K562 (cell line): Measurements from ENCODE around the gene DIP2C. TPM values are rescaled to one million over a fixed set of nuclear protein-coding genes. Genes with fewer than 3 reads are reported as not detected.

Experiments used
- ATAC-seq: fragments of 200-7000 bp; cut with Tn5 transposase; 3 replicates; pipeline ENCODE4 v1.9.1; 2020; ENCODE audit warnings: moderate library complexity
- BruUV-seq: library from RNA; stranded (reverse); fragments of 400-500 nt; replicated peaks from 2 replicates; lab custom pipeline; 2021; lab: Mats Ljungman, UMichigan
- CTCF ChIA-PET: fragments of 300-600 bp; formaldehyde crosslinking; extraction: SDS; loops from one replicate; lab custom pipeline; 2021; ENCODE audit warnings: low intra/inter-chr PET ratio; lab: Yijun Ruan, JAX
- POLR2A ChIA-PET: fragments of 300-600, 350-650 bp; sonication (Branson Sonifier 250); formaldehyde crosslinking; extraction: SDS; loops from one replicate; lab custom pipeline; 2021; ENCODE audit warnings: antibody characterized with exemption, inconsistent platforms; lab: Yijun Ruan, JAX
- DNase-seq, 4 experiments: peaks; one replicate each; pipeline versions ENCODE4 v3.0.0 to v3.0.0-alpha.2; 2011 to 2018; ENCODE audit warnings: low spot score in 3 of 4, mixed read lengths in 3 of 4; ENCODE audit errors: extremely low read depth in 1 of 4
- FAIRE-seq: peaks from 2 replicates; lab custom pipeline; 2011; peaks lifted over from hg19 to GRCh38; lab: Jason Lieb, UNC
- H2AFZ ChIP-seq: 2 replicates; pipeline ENCODE4 v1.6.0; 2011; ENCODE audit warnings: low read depth, low read length, control low read depth, inconsistent platforms
- H3K27ac ChIP-seq: fragments of 200-600 bp; 3 replicates; pipeline ENCODE4 v1.8.0; 2011; ENCODE audit warnings: low read depth, mild to moderate bottlenecking, control low read depth, inconsistent platforms, low read length, moderate library complexity, mixed read lengths; ENCODE audit errors: extremely low read depth
- H3K27me3 ChIP-seq, 2 experiments: fragments of 300-600 bp in 1 of 2; 2 replicates in 1 of 2; 3 replicates in 1 of 2; pipeline versions ENCODE4 v1.6.0 to v1.8.0; 2011; ENCODE audit warnings: inconsistent platforms in 2 of 2, low read length in 2 of 2, mild to moderate bottlenecking in 1 of 2, mixed read lengths in 1 of 2, moderate library complexity in 1 of 2; ENCODE audit not compliant: control insufficient read depth in 2 of 2, insufficient read depth in 2 of 2
- H3K36me3 ChIP-seq: fragments of 300-600 bp; 3 replicates; pipeline ENCODE4 v1.8.0; 2011; ENCODE audit warnings: mild to moderate bottlenecking, low read length, inconsistent platforms; ENCODE audit not compliant: control insufficient read depth, insufficient read depth
- H3K4me1 ChIP-seq, 2 experiments: fragments of 200-600 bp in 1 of 2; replicated peaks in 1 of 2; 2 replicates in 1 of 2; 3 replicates in 1 of 2; pipeline versions ENCODE4 v1.5.1 to v1.8.0; 2011; ENCODE audit warnings: inconsistent platforms in 2 of 2, low read length in 2 of 2, mild to moderate bottlenecking in 1 of 2, mixed read lengths in 1 of 2, moderate library complexity in 1 of 2; ENCODE audit not compliant: control insufficient read depth in 2 of 2, insufficient read depth in 2 of 2
- H3K4me2 ChIP-seq: 2 replicates; pipeline ENCODE4 v1.6.1; 2011; ENCODE audit warnings: low read length, control low read depth, inconsistent platforms, mixed read lengths; ENCODE audit not compliant: insufficient read depth
- H3K4me3 ChIP-seq: fragments of 200-600 bp; sonication (generic), shearing (Covaris generic); 2 replicates; pipeline ENCODE4 v1.5.1; 2016; ENCODE audit warnings: control low read depth, inconsistent platforms
- H3K79me2 ChIP-seq: fragments of 200-600 bp; 3 replicates; pipeline ENCODE4 v1.8.0; 2011; ENCODE audit warnings: low read length, inconsistent platforms; ENCODE audit not compliant: control insufficient read depth, insufficient read depth
- H3K9ac ChIP-seq, 2 experiments: 2 replicates each; pipeline versions ENCODE4 v1.6.0 to v1.6.1; 2011; ENCODE audit warnings: low read depth in 2 of 2, low read length in 2 of 2, control low read depth in 1 of 2, inconsistent platforms in 1 of 2, mild to moderate bottlenecking in 1 of 2, mixed read lengths in 1 of 2; ENCODE audit not compliant: insufficient read depth in 1 of 2
- H3K9me1 ChIP-seq: one replicate; pipeline ENCODE4 v1.6.0; 2011; ENCODE audit warnings: inconsistent platforms, mild to moderate bottlenecking, low read length, moderate library complexity; ENCODE audit not compliant: control insufficient read depth, insufficient read depth
- H3K9me3 ChIP-seq: replicated peaks from 2 replicates; pipeline ENCODE4 v1.5.1; 2011; ENCODE audit warnings: low read depth, low read length, inconsistent platforms; ENCODE audit not compliant: control insufficient read depth, insufficient read depth
- H4K20me1 ChIP-seq: replicated peaks from 2 replicates; pipeline ENCODE4 v1.6.1; 2011; ENCODE audit warnings: low read length, inconsistent platforms, mixed read lengths; ENCODE audit not compliant: control insufficient read depth, insufficient read depth
- BHLHE40 ChIP-seq: IDR thresholded peaks from 2 replicates; pipeline ENCODE4 v1.6.1; 2011; ENCODE audit warnings: low read length, improper control_type of control experiment
- CAMTA2 ChIP-seq: fragments of 250-450 bp; sonication (Bioruptor Pico); conservative IDR thresholded peaks from 2 replicates; pipeline ENCODE4 v1.5.1; 2022
- CBX1 ChIP-seq: sonication (generic); IDR thresholded peaks from 2 replicates; pipeline ENCODE4 v1.6.1; 2016; ENCODE audit warnings: antibody characterized with exemption, low read depth, mild to moderate bottlenecking
- EP300 ChIP-seq: IDR thresholded peaks from 2 replicates; pipeline ENCODE4 v1.6.1; 2012; ENCODE audit warnings: low read length, improper control_type of control experiment
- MXI1 ChIP-seq: IDR thresholded peaks from 2 replicates; pipeline ENCODE4 v1.6.1; 2011; ENCODE audit warnings: low read depth, mild to moderate bottlenecking, improper control_type of control experiment, low read length
- POLR2H ChIP-seq: IDR thresholded peaks from 2 replicates; pipeline ENCODE4 v1.6.1; 2016; ENCODE audit warnings: missing genetic modification characterization, low read depth, mild to moderate bottlenecking, control low read depth, missing compliant biosample characterization, moderate library complexity
- PYGO2 ChIP-seq: fragments of 450-650 bp; IDR thresholded peaks from 2 replicates; pipeline ENCODE4 v1.6.1; 2016; ENCODE audit warnings: mild to moderate bottlenecking, missing genetic modification characterization, moderate library complexity, missing compliant biosample characterization
- SMARCA4 ChIP-seq: fragments of 450-650 bp; IDR thresholded peaks from 2 replicates; pipeline ENCODE4 v1.6.1; 2016
- ZNF140 ChIP-seq: fragments of 250-450 bp; sonication (Bioruptor Pico); IDR thresholded peaks from 2 replicates; pipeline ENCODE4 v1.8.0; 2021; ENCODE audit warnings: moderate library complexity, mild to moderate bottlenecking, inconsistent platforms
- ZNF57 ChIP-seq: fragments of 450-650 bp; formaldehyde crosslinking; IDR thresholded peaks from 2 replicates; pipeline ENCODE4 v1.4.0; 2020; ENCODE audit warnings: mild to moderate bottlenecking, moderate library complexity
- WGBS: fragments of 100-300 bp; shearing (Covaris generic); methylation state at CpG from one replicate; pipeline ENCODE4 v1.1.6; 2016; ENCODE audit warnings: low coverage, mixed read lengths; ENCODE audit not compliant: insufficient coverage; ENCODE audit errors: missing lambda C conversion rate; 5-methylcytosine and 5-hydroxymethylcytosine counted together
- in situ Hi-C: fragments of 300-500 bp; cut with MboI; formaldehyde crosslinking; loops from 4 replicates; pipeline ENCODE4 v1.15.0; 2018; ENCODE audit warnings: inconsistent platforms, mixed read lengths
- intact Hi-C: fragments of 100-400 bp; cut with micrococcal nuclease; formaldehyde crosslinking; loops from 2 replicates; pipeline ENCODE4 v1.14.2; 2022
- polyA plus RNA-seq, 8 experiments: library from polyadenylated mRNA; depleted of rRNA in 4 of 8; stranded (reverse) in 5 of 8; unstranded in 3 of 8; fragments of >200 nt; fragmentation: Nextera tagmentation in 2 of 8; fragmentation: Illumina TruSeq in 1 of 8; extraction: Ambion mirVana in 2 of 8; extraction: Trizol in 1 of 8; gene quantifications; 2 replicates each; pipeline versions ENCODE4 v1.2.1 to v1.2.3, GENCODE V29; 2011 to 2014; ENCODE audit warnings: inconsistent platforms in 1 of 8, missing spikeins in 1 of 8
- total RNA-seq, 7 experiments: library from RNA; depleted of rRNA in 6 of 7; stranded (reverse); fragments of >200 nt in 6 of 7; fragmentation: Illumina TruSeq in 2 of 7; extraction: Trizol in 2 of 7; gene quantifications; 2 replicates each; pipeline versions ENCODE4 v1.2.1 to v1.2.3, GENCODE V29; 2011 to 2021; ENCODE audit warnings: low replicate concordance in 1 of 7
- TF ChIP-seq, protein P1 (sequence below), 2 experiments: fragments of 450-650 bp; conservative IDR thresholded peaks; 2 replicates each; pipeline ENCODE4 v1.6.1; 2017; ENCODE audit warnings: mild to moderate bottlenecking in 2 of 2, moderate library complexity in 2 of 2

The DIP2C gene
- total and polyA plus RNA-seq, 9 of the 15 experiments (the other 6 are each of a cell fraction or from before 2014, with no cell fraction given), result 0.01 TPM; not detected in 8

DNA sequence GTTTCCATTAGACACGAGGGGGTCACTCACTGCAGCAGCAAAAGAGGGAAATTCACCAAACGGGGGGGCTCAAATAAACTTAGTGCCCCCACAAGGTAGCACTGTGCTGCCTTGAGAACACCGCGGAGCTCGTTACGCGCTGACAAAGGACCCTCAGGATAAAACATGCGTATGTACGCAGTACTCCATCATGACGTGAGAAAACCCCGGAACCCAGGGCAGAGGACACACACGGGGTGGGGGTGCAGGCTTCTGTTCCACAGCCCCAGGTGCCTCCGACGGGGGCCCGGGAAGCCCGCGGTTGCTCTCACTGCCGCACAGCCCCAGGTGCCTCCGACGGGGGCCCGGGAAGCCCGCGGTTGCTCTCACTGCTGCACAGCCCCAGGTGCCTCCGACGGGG, 321.8 kb downstream of the DIP2C start:
- FAIRE-seq (no peak), DNase-seq (no peak), ATAC-seq (no peak)
- BruUV-seq, result no TSS peak
- Histone ChIP-seq H3K36me3 (no peaks in the 10 kb centered on the region), H3K4me3 (no peak overlapping the region), H3K9ac (no peak overlapping the region), H2AFZ (no peak overlapping the region), H3K27me3 (peaks cover 30 to 82% of the 10 kb centered on the region in 2 experiments), H4K20me1 (no peaks in the 10 kb centered on the region; the same call in 1 of the 2 replicates), H3K79me2 (no peaks in the 10 kb centered on the region), H3K4me2 (no peak overlapping the region), H3K27ac (no peak overlapping the region), H3K4me1 (peaks cover 0 to 2% of the 10 kb centered on the region in 2 experiments; a peak in 1 of 5 replicates), H3K9me1 (no peaks in the 10 kb centered on the region), H3K9me3 (no peaks in the 10 kb centered on the region)
- WGBS, result 25% methylated on average over 11 of the region's 25 CpGs
- in situ Hi-C loops, result no loop called here
- ChIA-PET POLR2A (no interaction called here), CTCF (no interaction called here)
- intact Hi-C loops, result no loop called here
- TF ChIP-seq CBX1 (no peak), PYGO2 (no peak), MXI1 (no peak), SMARCA4 (no peak), BHLHE40 (no peak), EP300 (no peak), ZNF57 (CRISPR knock-in tag) (no peak), POLR2H (tag) (no peak), ZNF140 (CRISPR knock-in tag) (no peak), CAMTA2 (no peak)
- TF ChIP-seq, protein P1, sequence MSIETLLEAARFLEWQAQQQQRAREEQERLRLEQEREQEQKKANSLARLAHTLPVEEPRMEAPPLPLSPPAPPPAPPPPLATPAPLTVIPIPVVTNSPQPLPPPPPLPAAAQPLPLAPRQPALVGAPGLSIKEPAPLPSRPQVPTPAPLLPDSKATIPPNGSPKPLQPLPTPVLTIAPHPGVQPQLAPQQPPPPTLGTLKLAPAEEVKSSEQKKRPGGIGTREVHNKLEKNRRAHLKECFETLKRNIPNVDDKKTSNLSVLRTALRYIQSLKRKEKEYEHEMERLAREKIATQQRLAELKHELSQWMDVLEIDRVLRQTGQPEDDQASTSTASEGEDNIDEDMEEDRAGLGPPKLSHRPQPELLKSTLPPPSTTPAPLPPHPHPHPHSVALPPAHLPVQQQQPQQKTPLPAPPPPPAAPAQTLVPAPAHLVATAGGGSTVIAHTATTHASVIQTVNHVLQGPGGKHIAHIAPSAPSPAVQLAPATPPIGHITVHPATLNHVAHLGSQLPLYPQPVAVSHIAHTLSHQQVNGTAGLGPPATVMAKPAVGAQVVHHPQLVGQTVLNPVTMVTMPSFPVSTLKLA (conservative IDR thresholded peaks at IDR 0.05), result no peak
